Uterus (tissue), 2 donors: ENCODE measurements around the gene CPPED1.

Experiments used
- POLR2A ChIP-seq, 2 donors: fragments of 450-650 bp; IDR thresholded peaks; one replicate each; pipeline ENCODE4 v1.6.1; 2016; ENCODE audit warnings: antibody characterized with exemption in 2 of 2, mild to moderate bottlenecking in 1 of 2, moderate library complexity in 1 of 2
- TF ChIP-seq, protein P1 (sequence below), 4 experiments: fragments of 200-600 bp in 2 of 4; fragments of 450-650 bp in 2 of 4; sonication (generic) in 2 of 4; IDR thresholded peaks; one replicate each; pipeline ENCODE4 v1.5.1; 2016 to 2019; ENCODE audit warnings: antibody characterized with exemption in 4 of 4, mild to moderate bottlenecking in 2 of 4, moderate library complexity in 1 of 4

DNA sequence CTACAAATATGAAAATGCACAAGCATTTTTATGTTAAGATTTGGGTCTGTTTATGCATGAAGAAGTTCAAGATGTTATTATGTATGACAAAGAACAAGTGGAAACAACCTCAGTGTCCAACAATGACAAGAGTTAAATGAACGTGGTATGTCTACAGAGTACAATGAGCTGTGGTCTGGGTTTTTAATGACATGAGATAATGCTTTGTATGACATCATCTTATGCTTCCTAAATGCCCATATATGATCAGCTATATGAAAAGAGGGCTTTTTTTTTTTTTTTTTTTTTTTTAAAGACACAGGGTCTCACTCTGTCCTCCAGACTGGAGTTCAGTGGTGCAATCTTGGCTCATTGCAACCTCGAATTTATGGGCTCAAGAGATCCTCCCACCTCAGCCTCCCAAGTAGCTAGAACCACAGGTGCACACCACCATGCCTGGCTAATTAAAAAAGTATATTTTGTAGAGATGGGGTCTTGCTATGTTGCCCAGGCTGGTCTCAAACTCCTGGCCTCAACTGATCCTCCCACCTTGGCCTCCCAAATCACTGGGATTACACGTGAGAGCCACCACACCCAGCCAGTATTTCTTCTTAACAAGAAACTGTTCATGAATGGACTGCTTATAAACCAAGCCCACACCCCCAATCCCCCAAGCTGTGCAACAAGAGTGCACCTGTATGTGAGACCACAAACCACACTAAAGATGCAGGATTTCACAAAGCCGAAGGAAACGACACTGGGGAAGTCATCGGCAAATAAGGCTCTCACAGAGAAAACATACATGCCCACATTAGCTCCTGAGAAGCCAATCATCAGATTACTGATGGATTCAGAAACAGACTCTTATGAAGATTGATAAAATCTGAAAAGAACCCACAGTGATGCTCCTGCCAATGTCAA, 114.5 kb downstream of the CPPED1 start:
- TF ChIP-seq, protein P1, sequence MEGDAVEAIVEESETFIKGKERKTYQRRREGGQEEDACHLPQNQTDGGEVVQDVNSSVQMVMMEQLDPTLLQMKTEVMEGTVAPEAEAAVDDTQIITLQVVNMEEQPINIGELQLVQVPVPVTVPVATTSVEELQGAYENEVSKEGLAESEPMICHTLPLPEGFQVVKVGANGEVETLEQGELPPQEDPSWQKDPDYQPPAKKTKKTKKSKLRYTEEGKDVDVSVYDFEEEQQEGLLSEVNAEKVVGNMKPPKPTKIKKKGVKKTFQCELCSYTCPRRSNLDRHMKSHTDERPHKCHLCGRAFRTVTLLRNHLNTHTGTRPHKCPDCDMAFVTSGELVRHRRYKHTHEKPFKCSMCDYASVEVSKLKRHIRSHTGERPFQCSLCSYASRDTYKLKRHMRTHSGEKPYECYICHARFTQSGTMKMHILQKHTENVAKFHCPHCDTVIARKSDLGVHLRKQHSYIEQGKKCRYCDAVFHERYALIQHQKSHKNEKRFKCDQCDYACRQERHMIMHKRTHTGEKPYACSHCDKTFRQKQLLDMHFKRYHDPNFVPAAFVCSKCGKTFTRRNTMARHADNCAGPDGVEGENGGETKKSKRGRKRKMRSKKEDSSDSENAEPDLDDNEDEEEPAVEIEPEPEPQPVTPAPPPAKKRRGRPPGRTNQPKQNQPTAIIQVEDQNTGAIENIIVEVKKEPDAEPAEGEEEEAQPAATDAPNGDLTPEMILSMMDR (IDR thresholded peaks at IDR 0.05), result no peak
- no peak for TF ChIP-seq POLR2A (IDR thresholded peaks at IDR 0.05)
